Neural crest cell (in vitro differentiated cells): Measurements from ENCODE around the gene CEBPZ. TPM values are rescaled to one million over a fixed set of nuclear protein-coding genes. Genes with fewer than 3 reads are reported as not detected.
"Not testable (repeated sequence)": the region's sequence is repeated elsewhere in the genome, so short reads cannot be mapped to it uniquely, and the experiment has no call there.

Experiments
- DNase-seq: peaks from one replicate; pipeline ENCODE4 v3.0.0; 2021; ENCODE audit warnings: low read depth, mixed read lengths, low spot score
- H3K27ac Mint-ChIP-seq: one replicate; pipeline ENCODE4 v1.8.0; 2021; ENCODE audit warnings: mild to moderate bottlenecking, mixed read lengths; ENCODE audit not compliant: unreplicated experiment
- H3K27me3 Mint-ChIP-seq: 2 replicates; pipeline ENCODE4 v1.8.0; 2021; ENCODE audit warnings: low read depth, mild to moderate bottlenecking, mixed read lengths
- H3K36me3 Mint-ChIP-seq: 2 replicates; pipeline ENCODE4 v1.8.0; 2021; ENCODE audit warnings: low read depth, mild to moderate bottlenecking, mixed read lengths
- H3K4me1 Mint-ChIP-seq: 2 replicates; pipeline ENCODE4 v1.8.0; 2021; ENCODE audit warnings: mixed read lengths
- H3K4me3 Mint-ChIP-seq: one replicate; pipeline ENCODE4 v1.8.0; 2021; ENCODE audit warnings: mild to moderate bottlenecking, mixed read lengths
- H3K9me3 Mint-ChIP-seq: 2 replicates; pipeline ENCODE4 v1.8.0; 2021; ENCODE audit warnings: mixed read lengths
- CTCF ChIP-seq: fragments of 200-600 bp; sonication (generic); conservative IDR thresholded peaks from 2 replicates; pipeline ENCODE4 v1.5.0; 2021; ENCODE audit warnings: antibody characterized with exemption, mild to moderate bottlenecking
- total RNA-seq: library from RNA; stranded (reverse); gene quantifications from 2 replicates; pipeline ENCODE4 v1.2.1, GENCODE V29; 2021

CEBPZ gene
- total RNA-seq, 1 donor from 2014 or later: 55.0 TPM

GRCh38 chr2:37228788-37229187 lies 2.6 kb downstream of the CEBPZ start:
- TF ChIP-seq CTCF: no peak
- Mint-ChIP-seq H3K36me3 (peaks cover 2% of the 10 kb centered on the region), H3K9me3 (no peaks in the 10 kb centered on the region), H3K4me3 (no peak overlapping the region), H3K4me1 (peaks cover 19% of the 10 kb centered on the region), H3K27ac (no peak overlapping the region), H3K27me3 (no peaks in the 10 kb centered on the region)
- DNase-seq: no peak

- no peaks in the 10 kb centered on the region for H3K9me3 Mint-ChIP-seq
- H3K4me1 Mint-ChIP-seq: peaks cover 19% of the 10 kb centered on the region
- H3K36me3 Mint-ChIP-seq: peaks cover 4% of the 10 kb centered on the region
- H3K27me3 Mint-ChIP-seq: no peaks in the 10 kb centered on the region
- no peak overlapping the region for H3K27ac Mint-ChIP-seq
- no peak for TF ChIP-seq CTCF
- H3K4me3 Mint-ChIP-seq: peak overlapping the region; percentile 7
- no peak for DNase-seq
These were observed 4.5 kb downstream of the CEBPZ start for GRCh38 chr2:37226863-37227262.

- peaks cover 19% of the 10 kb centered on the region for H3K4me1 Mint-ChIP-seq
- not testable (repeated sequence) for H3K27ac Mint-ChIP-seq, H3K36me3 Mint-ChIP-seq, H3K9me3 Mint-ChIP-seq, H3K4me3 Mint-ChIP-seq, H3K27me3 Mint-ChIP-seq, DNase-seq
These were observed 6.3 kb downstream of the CEBPZ start for GRCh38 chr2:37225129-37225528.

- no peak overlapping the region for H3K4me3 Mint-ChIP-seq
- peaks cover 6% of the 10 kb centered on the region for H3K36me3 Mint-ChIP-seq
- peaks cover 15% of the 10 kb centered on the region for H3K4me1 Mint-ChIP-seq
These were observed 7.3 kb downstream of the CEBPZ start for GRCh38 chr2:37224063-37224462.

GRCh38 chr2:37223131-37223530 lies 8.3 kb downstream of the CEBPZ start:
- DNase-seq: no peak
- Mint-ChIP-seq H3K4me3 (no peak overlapping the region), H3K27ac (no peak overlapping the region), H3K36me3 (peaks cover 9% of the 10 kb centered on the region), H3K9me3 (no peaks in the 10 kb centered on the region), H3K27me3 (no peaks in the 10 kb centered on the region), H3K4me1 (peaks cover 15% of the 10 kb centered on the region)
- no peak for TF ChIP-seq CTCF

More at GRCh38 chr2:37224063-37224462, 7.3 kb downstream of the CEBPZ start:
- DNase-seq: no peak
- Mint-ChIP-seq H3K27ac (no peak overlapping the region), H3K9me3 (no peaks in the 10 kb centered on the region), H3K27me3 (no peaks in the 10 kb centered on the region)
- TF ChIP-seq CTCF: no peak

GRCh38 chr2:37219046-37219445 lies 12.3 kb downstream of the CEBPZ start:
- H3K9me3 Mint-ChIP-seq: no peaks in the 10 kb centered on the region
- no peak overlapping the region for H3K27ac Mint-ChIP-seq
- H3K27me3 Mint-ChIP-seq: no peaks in the 10 kb centered on the region
- peaks cover 9% of the 10 kb centered on the region for H3K36me3 Mint-ChIP-seq
- no peak for TF ChIP-seq CTCF
- H3K4me3 Mint-ChIP-seq: no peak overlapping the region
- DNase-seq: no peak
- peaks cover 3% of the 10 kb centered on the region for H3K4me1 Mint-ChIP-seq
